ENCODE measurements around the gene TBC1D2B. TPM values are rescaled to one million over a fixed set of nuclear protein-coding genes. Genes with fewer than 3 reads are reported as not detected.

TBC1D2B gene
- total and polyA plus RNA-seq, 8 donors, result 37.6 to 64.9 (median 49.2) TPM

GRCh38 chr15:78103406-78104118 is 26.1 kb upstream of the TBC1D2B start:
- DNase-seq (peak in 1 of 4 donors; percentile 42), ATAC-seq (no peak)
- no peak overlapping the region for H3K4me3 ChIP-seq
- H3K36me3 ChIP-seq, result no peaks in the 10 kb centered on the region
- no peaks in the 10 kb centered on the region for H3K27me3 ChIP-seq
- intact Hi-C loops (cut with DNase I), result loop anchor here in 1 of 2 donors (5.0 kb wide), 1 partner anchor 136 kb away; no protein-coding TSS in a partner anchor
- H3K9me3 ChIP-seq, result no peaks in the 10 kb centered on the region
- peaks cover 3 to 31% of the 10 kb centered on the region in 2 donors for H3K4me1 ChIP-seq
- H3K27ac ChIP-seq, result peak overlapping the region in 1 of 2 donors; percentile 61
- TF ChIP-seq, protein P1, sequence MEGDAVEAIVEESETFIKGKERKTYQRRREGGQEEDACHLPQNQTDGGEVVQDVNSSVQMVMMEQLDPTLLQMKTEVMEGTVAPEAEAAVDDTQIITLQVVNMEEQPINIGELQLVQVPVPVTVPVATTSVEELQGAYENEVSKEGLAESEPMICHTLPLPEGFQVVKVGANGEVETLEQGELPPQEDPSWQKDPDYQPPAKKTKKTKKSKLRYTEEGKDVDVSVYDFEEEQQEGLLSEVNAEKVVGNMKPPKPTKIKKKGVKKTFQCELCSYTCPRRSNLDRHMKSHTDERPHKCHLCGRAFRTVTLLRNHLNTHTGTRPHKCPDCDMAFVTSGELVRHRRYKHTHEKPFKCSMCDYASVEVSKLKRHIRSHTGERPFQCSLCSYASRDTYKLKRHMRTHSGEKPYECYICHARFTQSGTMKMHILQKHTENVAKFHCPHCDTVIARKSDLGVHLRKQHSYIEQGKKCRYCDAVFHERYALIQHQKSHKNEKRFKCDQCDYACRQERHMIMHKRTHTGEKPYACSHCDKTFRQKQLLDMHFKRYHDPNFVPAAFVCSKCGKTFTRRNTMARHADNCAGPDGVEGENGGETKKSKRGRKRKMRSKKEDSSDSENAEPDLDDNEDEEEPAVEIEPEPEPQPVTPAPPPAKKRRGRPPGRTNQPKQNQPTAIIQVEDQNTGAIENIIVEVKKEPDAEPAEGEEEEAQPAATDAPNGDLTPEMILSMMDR (IDR thresholded peaks at IDR 0.05), result no peak

- Histone ChIP-seq H3K27me3 (no peaks in the 10 kb centered on the region), H3K4me3 (no peak overlapping the region), H3K36me3 (no peaks in the 10 kb centered on the region), H3K9me3 (no peaks in the 10 kb centered on the region), H3K4me1 (peaks cover 3 to 25% of the 10 kb centered on the region in 2 donors), H3K27ac (no peak overlapping the region)
- intact Hi-C loops (cut with DNase I), result loop anchor here in 1 of 2 donors (5.0 kb wide), 1 partner anchor 135 kb away; no protein-coding TSS in a partner anchor
- TF ChIP-seq, protein P1 (IDR thresholded peaks at IDR 0.05), result no peak
- peak in 1 of 4 donors; percentile 12 for DNase-seq
- ATAC-seq, result no peak
Observed at GRCh38 chr15:78102741-78103140, 25.2 kb upstream of the TBC1D2B start.

GRCh38 chr15:78102211-78102610 is 24.7 kb upstream of the TBC1D2B start:
- intact Hi-C loops (cut with DNase I), result loop anchor here in 1 of 2 donors (5.0 kb wide), 1 partner anchor 135 kb away; no protein-coding TSS in a partner anchor
- ATAC-seq (no peak), DNase-seq (no peak)
- peaks cover 3 to 25% of the 10 kb centered on the region in 2 donors for H3K4me1 ChIP-seq
- H3K36me3 ChIP-seq, result no peaks in the 10 kb centered on the region
- H3K27ac ChIP-seq, result no peak overlapping the region
- no peak overlapping the region for H3K4me3 ChIP-seq
- H3K9me3 ChIP-seq, result no peaks in the 10 kb centered on the region
- TF ChIP-seq, protein P1 (IDR thresholded peaks at IDR 0.05), result no peak
- H3K27me3 ChIP-seq, result no peaks in the 10 kb centered on the region

DNA sequence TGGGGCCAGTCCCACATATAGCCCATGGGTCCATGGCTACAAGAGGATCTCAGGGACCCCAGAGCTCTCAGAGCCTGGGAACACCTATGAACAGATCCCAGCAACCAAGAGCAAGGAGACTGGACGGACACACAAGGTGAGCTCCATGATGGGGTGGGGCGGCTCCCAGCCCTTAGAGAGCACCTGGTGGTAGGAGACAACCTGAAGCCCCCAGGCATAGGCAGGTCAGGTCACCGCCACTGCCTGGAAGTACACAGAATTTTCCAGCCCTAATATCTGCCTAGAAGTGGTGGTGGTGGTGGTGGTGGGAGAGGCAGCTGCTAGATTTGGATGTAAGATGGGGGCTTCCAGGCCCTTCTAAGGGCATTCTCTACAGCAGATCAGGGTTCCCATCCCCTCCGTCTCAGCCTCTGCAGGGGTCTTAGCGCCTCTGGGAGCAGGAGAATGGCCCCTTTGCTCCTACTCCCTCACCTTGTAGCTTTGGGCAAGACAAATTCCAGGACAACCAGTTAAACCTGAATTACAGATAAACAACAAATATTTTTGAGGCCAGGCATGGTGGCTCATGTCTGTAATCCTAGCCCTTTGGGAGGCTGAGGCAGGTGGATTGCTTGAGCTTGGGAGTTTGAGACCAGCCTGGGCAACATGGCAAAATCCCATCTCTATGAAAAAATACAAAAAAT is 24.1 kb upstream of the TBC1D2B start:
- intact Hi-C loops (cut with DNase I), result loop anchor here in 1 of 2 donors (5.0 kb wide), 1 partner anchor 134 kb away; no protein-coding TSS in a partner anchor
- H3K27ac ChIP-seq, result no peak overlapping the region
- H3K9me3 ChIP-seq, result no peaks in the 10 kb centered on the region
- ATAC-seq (no peak), DNase-seq (peak in 1 of 4 donors; percentile 10)
- H3K27me3 ChIP-seq, result no peaks in the 10 kb centered on the region
- peaks cover 3 to 25% of the 10 kb centered on the region in 2 donors for H3K4me1 ChIP-seq
- TF ChIP-seq, protein P1 (IDR thresholded peaks at IDR 0.05), result no peak
- no peaks in the 10 kb centered on the region for H3K36me3 ChIP-seq
- no peak overlapping the region for H3K4me3 ChIP-seq

GRCh38 chr15:78100886-78101285 is 23.4 kb upstream of the TBC1D2B start:
- ATAC-seq, result no peak
- Histone ChIP-seq H3K4me1 (peaks cover 3 to 25% of the 10 kb centered on the region in 2 donors), H3K27me3 (no peaks in the 10 kb centered on the region), H3K9me3 (no peaks in the 10 kb centered on the region), H3K27ac (no peak overlapping the region), H3K36me3 (no peaks in the 10 kb centered on the region), H3K4me3 (no peak overlapping the region)
- TF ChIP-seq, protein P1 (IDR thresholded peaks at IDR 0.05), result no peak
- DNase-seq, result peak in 2 of 4 donors; percentile 13 to 27
- intact Hi-C loops (cut with DNase I), result loop anchor here in 1 of 2 donors (5.0 kb wide), 1 partner anchor 134 kb away; no protein-coding TSS in a partner anchor

Data from left lung (tissue), 10 donors.